IMR-90 (cell line): ENCODE results near the gene INAVA.

Source experiments
- CEBPB ChIP-seq: IDR thresholded peaks from 2 replicates; pipeline ENCODE4 v1.6.1; 2012; ENCODE audit warnings: low read depth, low read length, improper control_type of control experiment
- MAZ ChIP-seq: IDR thresholded peaks from 2 replicates; pipeline ENCODE4 v1.6.1; 2012; ENCODE audit warnings: low read depth, mild to moderate bottlenecking, low read length, improper control_type of control experiment, moderate library complexity, borderline replicate concordance
- MXI1 ChIP-seq: IDR thresholded peaks from 2 replicates; pipeline ENCODE4 v1.6.1; 2012; ENCODE audit warnings: low read depth, mild to moderate bottlenecking, low read length, moderate library complexity, borderline replicate concordance
- NFE2L2 ChIP-seq: fragments of 150-350 bp; IDR thresholded peaks from 2 replicates; pipeline ENCODE4 v1.6.1; 2016; ENCODE audit warnings: low read depth, mild to moderate bottlenecking, low read length
- POLR2A ChIP-seq: IDR thresholded peaks from 2 replicates; pipeline ENCODE4 v1.6.1; 2012; ENCODE audit warnings: mild to moderate bottlenecking, low read depth, low read length
- RCOR1 ChIP-seq: IDR thresholded peaks from 2 replicates; pipeline ENCODE4 v1.6.1; 2012; ENCODE audit warnings: mild to moderate bottlenecking, low read length, improper control_type of control experiment; ENCODE audit not compliant: insufficient replicate concordance
- RFX5 ChIP-seq: IDR thresholded peaks from 2 replicates; pipeline ENCODE4 v1.8.0; 2012; ENCODE audit warnings: low read depth, mild to moderate bottlenecking, low read length, moderate library complexity
- SMC3 ChIP-seq: fragments of 150-350 bp; IDR thresholded peaks from 2 replicates; pipeline ENCODE4 v1.6.1; 2016; ENCODE audit warnings: low read depth, mild to moderate bottlenecking, antibody characterized with exemption, low read length, moderate library complexity
- TF ChIP-seq, protein P1 (sequence below): conservative IDR thresholded peaks from 2 replicates; pipeline ENCODE4 v1.5.1; 2012; ENCODE audit warnings: mild to moderate bottlenecking, low read depth, low read length, improper control_type of control experiment
- TF ChIP-seq, protein P2 (sequence below): fragments of 150-350 bp; IDR thresholded peaks from 2 replicates; pipeline ENCODE4 v1.6.1; 2016; ENCODE audit warnings: low read depth, mild to moderate bottlenecking, low read length, moderate library complexity, borderline replicate concordance

DNA sequence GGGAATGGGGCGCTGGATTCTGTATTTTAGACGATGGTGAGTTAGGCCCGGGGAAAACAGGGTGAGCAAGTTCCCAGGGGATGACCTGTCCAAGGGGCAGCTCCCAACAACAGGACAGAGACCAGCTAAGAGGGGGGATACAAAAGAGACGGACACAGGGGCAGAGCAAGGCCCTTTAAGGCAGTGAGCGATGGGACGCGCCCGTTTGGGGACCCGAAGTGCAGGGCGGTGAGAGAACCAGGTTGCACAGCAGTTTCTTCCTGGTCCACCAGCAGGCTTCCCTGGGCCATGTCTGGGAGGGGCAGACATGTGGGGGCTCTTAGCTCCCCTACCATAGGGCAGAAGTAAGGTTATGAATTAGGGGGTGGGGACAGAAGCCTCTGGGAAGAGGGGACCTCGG lies 22.0 kb downstream of the INAVA start:
- TF ChIP-seq MAZ (no peak), POLR2A (no peak), RCOR1 (no peak), SMC3 (no peak), CEBPB (no peak), RFX5 (no peak), MXI1 (no peak), NFE2L2 (no peak)
- TF ChIP-seq, protein P1, sequence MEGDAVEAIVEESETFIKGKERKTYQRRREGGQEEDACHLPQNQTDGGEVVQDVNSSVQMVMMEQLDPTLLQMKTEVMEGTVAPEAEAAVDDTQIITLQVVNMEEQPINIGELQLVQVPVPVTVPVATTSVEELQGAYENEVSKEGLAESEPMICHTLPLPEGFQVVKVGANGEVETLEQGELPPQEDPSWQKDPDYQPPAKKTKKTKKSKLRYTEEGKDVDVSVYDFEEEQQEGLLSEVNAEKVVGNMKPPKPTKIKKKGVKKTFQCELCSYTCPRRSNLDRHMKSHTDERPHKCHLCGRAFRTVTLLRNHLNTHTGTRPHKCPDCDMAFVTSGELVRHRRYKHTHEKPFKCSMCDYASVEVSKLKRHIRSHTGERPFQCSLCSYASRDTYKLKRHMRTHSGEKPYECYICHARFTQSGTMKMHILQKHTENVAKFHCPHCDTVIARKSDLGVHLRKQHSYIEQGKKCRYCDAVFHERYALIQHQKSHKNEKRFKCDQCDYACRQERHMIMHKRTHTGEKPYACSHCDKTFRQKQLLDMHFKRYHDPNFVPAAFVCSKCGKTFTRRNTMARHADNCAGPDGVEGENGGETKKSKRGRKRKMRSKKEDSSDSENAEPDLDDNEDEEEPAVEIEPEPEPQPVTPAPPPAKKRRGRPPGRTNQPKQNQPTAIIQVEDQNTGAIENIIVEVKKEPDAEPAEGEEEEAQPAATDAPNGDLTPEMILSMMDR, result no peak
- TF ChIP-seq, protein P2, sequence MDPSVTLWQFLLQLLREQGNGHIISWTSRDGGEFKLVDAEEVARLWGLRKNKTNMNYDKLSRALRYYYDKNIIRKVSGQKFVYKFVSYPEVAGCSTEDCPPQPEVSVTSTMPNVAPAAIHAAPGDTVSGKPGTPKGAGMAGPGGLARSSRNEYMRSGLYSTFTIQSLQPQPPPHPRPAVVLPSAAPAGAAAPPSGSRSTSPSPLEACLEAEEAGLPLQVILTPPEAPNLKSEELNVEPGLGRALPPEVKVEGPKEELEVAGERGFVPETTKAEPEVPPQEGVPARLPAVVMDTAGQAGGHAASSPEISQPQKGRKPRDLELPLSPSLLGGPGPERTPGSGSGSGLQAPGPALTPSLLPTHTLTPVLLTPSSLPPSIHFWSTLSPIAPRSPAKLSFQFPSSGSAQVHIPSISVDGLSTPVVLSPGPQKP, result no peak
